ENCODE results near the gene TMEM178B.
"Not testable (repeated sequence)": the region's sequence is repeated elsewhere in the genome, so short reads cannot be mapped to it uniquely, and the experiment has no call there.

The TMEM178B gene

GRCh38 chr7:141397236-141398163 is 323.6 kb downstream of the TMEM178B start:
- DNase-seq, result no peak

GRCh38 chr7:141400356-141400755 is 326.5 kb downstream of the TMEM178B start:
- no peak for DNase-seq

GRCh38 chr7:141402277-141402996 is 328.6 kb downstream of the TMEM178B start:
- no peak for DNase-seq

- not testable (repeated sequence) for DNase-seq
These were observed 330.0 kb downstream of the TMEM178B start for GRCh38 chr7:141403846-141404245.

- DNase-seq, result no peak
These were observed 332.5 kb downstream of the TMEM178B start for GRCh38 chr7:141406347-141406746.

- DNase-seq, result no peak
These were observed 334.0 kb downstream of the TMEM178B start for GRCh38 chr7:141407893-141408292.

- no peak for DNase-seq
These were observed 334.6 kb downstream of the TMEM178B start for GRCh38 chr7:141408440-141408839.

GRCh38 chr7:141409219-141409618 is 335.4 kb downstream of the TMEM178B start:
- DNase-seq, result no peak

GRCh38 chr7:141409801-141410329 is 336.0 kb downstream of the TMEM178B start:
- DNase-seq, result peak in 3 of 14 donors; percentile 11 to 26 (median 15)

- DNase-seq, result no peak
These were observed 336.6 kb downstream of the TMEM178B start for GRCh38 chr7:141410353-141411000.

GRCh38 chr7:141411133-141411532 is 337.3 kb downstream of the TMEM178B start:
- no peak for DNase-seq

GRCh38 chr7:141415999-141416398 is 342.1 kb downstream of the TMEM178B start:
- no peak for DNase-seq

GRCh38 chr7:141416650-141417270 is 342.9 kb downstream of the TMEM178B start:
- DNase-seq, result no peak

- DNase-seq, result no peak
These were observed 343.6 kb downstream of the TMEM178B start for GRCh38 chr7:141417506-141417905.

GRCh38 chr7:141418066-141418465 is 344.2 kb downstream of the TMEM178B start:
- no peak for DNase-seq

- DNase-seq, result no peak
These were observed 347.4 kb downstream of the TMEM178B start for GRCh38 chr7:141421306-141421705.

GRCh38 chr7:141427134-141427533 is 353.3 kb downstream of the TMEM178B start:
- DNase-seq, result no peak

GRCh38 chr7:141430455-141431139 is 356.7 kb downstream of the TMEM178B start:
- DNase-seq, result no peak

GRCh38 chr7:141431140-141431479 is 357.2 kb downstream of the TMEM178B start:
- DNase-seq, result no peak

GRCh38 chr7:141431711-141432110 is 357.8 kb downstream of the TMEM178B start:
- DNase-seq, result no peak

GRCh38 chr7:141433698-141434097 is 359.8 kb downstream of the TMEM178B start:
- no peak for DNase-seq

- no peak for DNase-seq
These were observed 362.3 kb downstream of the TMEM178B start for GRCh38 chr7:141436139-141436538.

Measured in C1 segment of cervical spinal cord (tissue), 14 donors.